ENCODE results near the gene GMDS. TPM values are rescaled to one million over a fixed set of nuclear protein-coding genes. Genes with fewer than 3 reads are reported as not detected.

Gene GMDS
- polyA plus RNA-seq, 1 donor (not counting 4 experiments of a cell fraction or from before 2014, with no cell fraction given) = 22.1 TPM

GRCh38 chr6:1612974-1613306 is 632.5 kb downstream of the GMDS start:
- Histone ChIP-seq H3K79me2 (ENCODE audit: control insufficient read depth, insufficient read depth, low read length) (peaks cover 40% of the 10 kb centered on the region), H3K9ac (ENCODE audit: control insufficient read depth, extremely low read depth, insufficient read depth, low read length) (peak overlapping the region; percentile 84)
- TF ChIP-seq CTCF (optimal IDR thresholded peaks at IDR 0.05 in 1 of 3, IDR thresholded peaks at IDR 0.05 in 1 of 3, conservative IDR thresholded peaks at IDR 0.05 in 1 of 3; ENCODE audit: extremely low read depth in 1 of 3, insufficient read depth in 2 of 3, low read length in 3 of 3) (peak in 1 of 3 experiments; percentile 3), EZH2 (IDR thresholded peaks at IDR 0.05; ENCODE audit: low read length) (no peak)

DNA sequence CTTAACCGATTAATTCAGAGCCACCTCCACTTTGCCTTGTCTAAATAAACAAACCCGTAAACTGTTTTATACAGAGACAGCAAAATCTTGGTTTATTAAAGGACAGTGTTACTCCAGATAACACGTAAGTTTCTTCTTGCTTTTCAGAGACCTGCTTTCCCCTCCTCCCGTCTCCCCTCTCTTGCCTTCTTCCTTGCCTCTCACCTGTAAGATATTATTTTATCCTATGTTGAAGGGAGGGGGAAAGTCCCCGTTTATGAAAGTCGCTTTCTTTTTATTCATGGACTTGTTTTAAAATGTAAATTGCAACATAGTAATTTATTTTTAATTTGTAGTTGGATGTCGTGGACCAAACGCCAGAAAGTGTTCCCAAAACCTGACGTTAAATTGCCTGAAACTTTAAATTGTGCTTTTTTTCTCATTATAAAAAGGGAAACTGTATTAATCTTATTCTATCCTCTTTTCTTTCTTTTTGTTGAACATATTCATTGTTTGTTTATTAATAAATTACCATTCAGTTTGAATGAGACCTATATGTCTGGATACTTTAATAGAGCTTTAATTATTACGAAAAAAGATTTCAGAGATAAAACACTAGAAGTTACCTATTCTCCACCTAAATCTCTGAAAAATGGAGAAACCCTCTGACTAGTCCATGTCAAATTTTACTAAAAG is 633.0 kb downstream of the GMDS start:
- H2AFZ ChIP-seq (ENCODE audit: control insufficient read depth, low read length) = no peak overlapping the region
- TF ChIP-seq CTCF (optimal IDR thresholded peaks at IDR 0.05 in 1 of 3, IDR thresholded peaks at IDR 0.05 in 1 of 3, conservative IDR thresholded peaks at IDR 0.05 in 1 of 3; ENCODE audit: extremely low read depth in 1 of 3, insufficient read depth in 2 of 3, low read length in 3 of 3) = no peak
- TF ChIP-seq EZH2 (IDR thresholded peaks at IDR 0.05; ENCODE audit: low read length) = no peak
- FAIRE-seq = no peak

More at GRCh38 chr6:1612974-1613306, 632.5 kb downstream of the GMDS start:
- no peaks in the 10 kb centered on the region for H3K9me3 ChIP-seq (ENCODE audit: control insufficient read depth, low read depth, low read length)
- H3K27me3 ChIP-seq (ENCODE audit: control insufficient read depth, extremely low read depth, insufficient read depth, low read length) = peaks cover 14% of the 10 kb centered on the region
- peak overlapping the region; percentile 74 to 86 (median 79) for H3K4me3 ChIP-seq (ENCODE audit: control insufficient read depth in 2 of 3, extremely low read depth in 1 of 3, insufficient read depth in 2 of 3, low read depth in 1 of 3, low read length in 3 of 3)
- H4K20me1 ChIP-seq (ENCODE audit: control insufficient read depth, extremely low read depth, insufficient read depth, low read length) = no peaks in the 10 kb centered on the region
- peak overlapping the region; percentile 76 for H3K27ac ChIP-seq (ENCODE audit: control insufficient read depth, insufficient read depth, low read length)
- DNase-seq (ENCODE audit: low read depth, low spot score) (no peak), FAIRE-seq (peak; percentile 13)
- dilution Hi-C loops (cut with MboI; ENCODE audit: extremely low pct_ligation_motif_present, low sequenced_read_pairs) = no loop called here
- no peaks in the 10 kb centered on the region for H3K36me3 ChIP-seq (ENCODE audit: control insufficient read depth in 2 of 2, extremely low read depth in 1 of 2, insufficient read depth in 2 of 2, low read length in 2 of 2)
- peaks cover 16% of the 10 kb centered on the region for H3K4me1 ChIP-seq (ENCODE audit: control insufficient read depth, extremely low read depth, insufficient read depth, low read length)
- peak overlapping the region; percentile 98 for H3K4me2 ChIP-seq (ENCODE audit: control insufficient read depth, extremely low read depth, insufficient read depth, low read depth, low read length)
- no peak overlapping the region for H2AFZ ChIP-seq (ENCODE audit: control insufficient read depth, low read length)
- no peaks in the 10 kb centered on the region for H3K9me1 ChIP-seq (ENCODE audit: control insufficient read depth, extremely low read depth, insufficient read depth, low read length)

More for the DNA sequence above, 633.0 kb downstream of the GMDS start:
- Histone ChIP-seq H3K36me3 (ENCODE audit: control insufficient read depth in 2 of 2, extremely low read depth in 1 of 2, insufficient read depth in 2 of 2, low read length in 2 of 2) (no peaks in the 10 kb centered on the region), H3K9me3 (ENCODE audit: control insufficient read depth, low read depth, low read length) (no peaks in the 10 kb centered on the region), H3K27ac (ENCODE audit: control insufficient read depth, insufficient read depth, low read length) (peak overlapping the region; percentile 76), H3K9ac (ENCODE audit: control insufficient read depth, extremely low read depth, insufficient read depth, low read length) (peak overlapping the region; percentile 84), H3K4me1 (ENCODE audit: control insufficient read depth, extremely low read depth, insufficient read depth, low read length) (peaks cover 21% of the 10 kb centered on the region), H4K20me1 (ENCODE audit: control insufficient read depth, extremely low read depth, insufficient read depth, low read length) (no peaks in the 10 kb centered on the region), H3K27me3 (ENCODE audit: control insufficient read depth, extremely low read depth, insufficient read depth, low read length) (peaks cover 19% of the 10 kb centered on the region), H3K79me2 (ENCODE audit: control insufficient read depth, insufficient read depth, low read length) (peaks cover 40% of the 10 kb centered on the region), H3K9me1 (ENCODE audit: control insufficient read depth, extremely low read depth, insufficient read depth, low read length) (no peaks in the 10 kb centered on the region), H3K4me2 (ENCODE audit: control insufficient read depth, extremely low read depth, insufficient read depth, low read depth, low read length) (peak overlapping the region; percentile 98), H3K4me3 (ENCODE audit: control insufficient read depth in 2 of 3, extremely low read depth in 1 of 3, insufficient read depth in 2 of 3, low read depth in 1 of 3, low read length in 3 of 3) (peak overlapping the region; percentile 74 to 86 (median 79))
- dilution Hi-C loops (cut with MboI; ENCODE audit: extremely low pct_ligation_motif_present, low sequenced_read_pairs) = no loop called here
- DNase-seq (ENCODE audit: low read depth, low spot score) = no peak

All from keratinocyte (primary cell).